ENCODE data around the gene TENM3. TPM values are rescaled to one million over a fixed set of nuclear protein-coding genes. Genes with fewer than 3 reads are reported as not detected.

TENM3 gene
- total RNA-seq, 4 donors from 2014 or later, result 3.4 to 9.8 (median 6.9) TPM

- in situ Hi-C loops (cut with MboI; ENCODE audit: low pct_ligation_motif_present in 1 of 4, low pct_unique_long_range_greater_than_20kb in 1 of 4, low sequenced_read_pairs in 3 of 4), result loop anchor here in 3 of 4 donors (10.0 kb wide), 1 partner anchor 328 kb away; no protein-coding TSS in a partner anchor
- no peak overlapping the region for H3K27ac ChIP-seq
- no peak overlapping the region for H3K4me3 ChIP-seq
- no peaks in the 10 kb centered on the region for H3K9me3 ChIP-seq
- H3K4me1 ChIP-seq, result no peaks in the 10 kb centered on the region
- no peaks in the 10 kb centered on the region for H3K36me3 ChIP-seq
- peaks cover 9% of the 10 kb centered on the region for H3K27me3 ChIP-seq
- no peak for DNase-seq
- intact Hi-C loops (cut with DNase I; ENCODE audit: low total_unique reads), result loop anchor here (1.0 to 10.0 kb wide), 2 partner anchors 46 to 328 kb away; no protein-coding TSS in a partner anchor
- TF ChIP-seq EP300 (IDR thresholded peaks at IDR 0.05; ENCODE audit: low read depth), result no peak
Measured at GRCh38 chr4:182802621-182803020, 559.4 kb downstream of the TENM3 start.

DNA sequence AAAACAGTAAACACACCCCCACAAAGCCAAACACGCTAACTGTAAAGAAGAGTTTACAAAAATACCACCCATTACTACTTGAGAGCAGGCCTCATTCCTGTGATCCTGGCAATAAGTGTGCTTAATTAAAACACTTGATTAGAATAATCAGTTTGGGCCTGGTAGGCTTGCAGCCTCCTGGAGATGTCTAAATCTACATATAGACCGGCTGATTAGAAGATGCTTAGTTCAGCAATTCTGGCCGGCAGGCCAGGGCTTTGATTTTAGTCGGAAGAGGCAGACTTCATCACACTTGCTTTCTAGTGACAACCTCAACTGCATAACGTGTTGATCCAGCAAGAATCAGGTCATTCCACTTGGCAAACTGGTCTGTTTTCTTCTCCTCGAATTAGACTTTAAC is 560.0 kb downstream of the TENM3 start:
- in situ Hi-C loops (cut with MboI; ENCODE audit: low pct_ligation_motif_present in 1 of 4, low pct_unique_long_range_greater_than_20kb in 1 of 4, low sequenced_read_pairs in 3 of 4) (loop anchor here in 3 of 4 donors (10.0 kb wide), 1 partner anchor 328 kb away; no protein-coding TSS in a partner anchor), intact Hi-C loops (cut with DNase I; ENCODE audit: low total_unique reads) (loop anchor here (10.0 kb wide), 1 partner anchor 328 kb away; no protein-coding TSS in a partner anchor)
- Histone ChIP-seq H3K27ac (no peak overlapping the region), H3K9me3 (no peaks in the 10 kb centered on the region), H3K4me1 (no peaks in the 10 kb centered on the region), H3K36me3 (no peaks in the 10 kb centered on the region), H3K27me3 (peaks cover 9% of the 10 kb centered on the region), H3K4me3 (no peak overlapping the region)
- TF ChIP-seq EP300 (IDR thresholded peaks at IDR 0.05; ENCODE audit: low read depth), result no peak
- no peak for TF ChIP-seq POLR2AphosphoS5 (IDR thresholded peaks at IDR 0.05)
- no peak for TF ChIP-seq POLR2A (IDR thresholded peaks at IDR 0.05)
- TF ChIP-seq, protein P1, sequence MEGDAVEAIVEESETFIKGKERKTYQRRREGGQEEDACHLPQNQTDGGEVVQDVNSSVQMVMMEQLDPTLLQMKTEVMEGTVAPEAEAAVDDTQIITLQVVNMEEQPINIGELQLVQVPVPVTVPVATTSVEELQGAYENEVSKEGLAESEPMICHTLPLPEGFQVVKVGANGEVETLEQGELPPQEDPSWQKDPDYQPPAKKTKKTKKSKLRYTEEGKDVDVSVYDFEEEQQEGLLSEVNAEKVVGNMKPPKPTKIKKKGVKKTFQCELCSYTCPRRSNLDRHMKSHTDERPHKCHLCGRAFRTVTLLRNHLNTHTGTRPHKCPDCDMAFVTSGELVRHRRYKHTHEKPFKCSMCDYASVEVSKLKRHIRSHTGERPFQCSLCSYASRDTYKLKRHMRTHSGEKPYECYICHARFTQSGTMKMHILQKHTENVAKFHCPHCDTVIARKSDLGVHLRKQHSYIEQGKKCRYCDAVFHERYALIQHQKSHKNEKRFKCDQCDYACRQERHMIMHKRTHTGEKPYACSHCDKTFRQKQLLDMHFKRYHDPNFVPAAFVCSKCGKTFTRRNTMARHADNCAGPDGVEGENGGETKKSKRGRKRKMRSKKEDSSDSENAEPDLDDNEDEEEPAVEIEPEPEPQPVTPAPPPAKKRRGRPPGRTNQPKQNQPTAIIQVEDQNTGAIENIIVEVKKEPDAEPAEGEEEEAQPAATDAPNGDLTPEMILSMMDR (IDR thresholded peaks at IDR 0.05), result no peak
- no peak for DNase-seq
- 63 to 75% methylated on average over 4 to 6 of the region's 6 CpGs for WGBS, 2 donors (ENCODE audit: low coverage in 1 of 2)

DNA sequence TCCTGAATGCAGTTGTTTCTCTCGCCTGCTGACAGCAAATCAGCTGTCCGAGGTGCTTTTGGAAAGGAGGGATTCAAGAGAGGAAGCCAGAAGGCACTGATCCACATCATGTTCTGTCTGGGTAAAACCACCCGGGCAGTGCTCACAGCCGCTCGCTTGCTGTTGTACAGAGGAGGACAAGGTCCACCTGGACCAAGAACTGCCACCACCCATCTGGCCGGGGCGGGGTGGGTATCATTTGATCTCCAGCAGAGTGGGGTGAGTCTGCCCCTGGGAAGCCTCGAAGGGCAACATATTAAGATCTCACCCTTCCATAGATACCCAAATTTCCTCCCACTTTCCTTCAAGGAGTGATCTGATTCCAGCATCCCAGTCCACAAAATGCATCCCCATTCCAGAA is 560.9 kb downstream of the TENM3 start:
- Histone ChIP-seq H3K36me3 (no peaks in the 10 kb centered on the region), H3K4me1 (no peaks in the 10 kb centered on the region), H3K27me3 (peaks cover 9% of the 10 kb centered on the region), H3K27ac (no peak overlapping the region), H3K4me3 (no peak overlapping the region), H3K9me3 (no peaks in the 10 kb centered on the region)
- TF ChIP-seq POLR2A (IDR thresholded peaks at IDR 0.05) (no peak), EP300 (IDR thresholded peaks at IDR 0.05; ENCODE audit: low read depth) (no peak), POLR2AphosphoS5 (IDR thresholded peaks at IDR 0.05) (no peak)
- TF ChIP-seq, protein P1 (IDR thresholded peaks at IDR 0.05), result no peak
- 59% methylated on average over 8 of the region's 8 CpGs; no CpG with 5 or more reads in 1 of the 2 donors for WGBS, 2 donors (ENCODE audit: low coverage in 1 of 2)
- intact Hi-C loops (cut with DNase I; ENCODE audit: low total_unique reads), result loop anchor here (10.0 kb wide), 1 partner anchor 329 kb away; no protein-coding TSS in a partner anchor
- no peak for DNase-seq
- in situ Hi-C loops (cut with MboI; ENCODE audit: low pct_ligation_motif_present in 1 of 4, low pct_unique_long_range_greater_than_20kb in 1 of 4, low sequenced_read_pairs in 3 of 4), result loop anchor here in 3 of 4 donors (10.0 kb wide), 1 partner anchor 329 kb away; no protein-coding TSS in a partner anchor

DNA sequence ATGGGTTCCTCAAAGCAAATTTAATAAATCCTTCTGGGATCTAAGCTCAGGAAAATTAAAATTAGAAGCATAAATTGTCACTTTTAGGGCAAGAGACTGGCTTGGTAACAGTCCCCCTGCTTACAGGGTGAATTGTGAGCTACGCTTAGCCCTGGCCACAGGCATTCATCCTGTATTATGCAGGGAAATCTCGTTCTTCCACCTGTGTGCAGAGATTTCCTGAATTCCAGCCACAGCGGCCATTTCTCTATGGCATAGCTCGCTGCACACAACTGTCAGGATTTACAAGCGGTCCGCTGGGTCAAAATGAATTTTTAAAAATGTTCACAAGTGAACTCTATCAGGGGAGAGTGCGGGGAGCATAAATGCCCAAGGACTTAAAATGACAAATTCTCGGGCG is 562.1 kb downstream of the TENM3 start:
- Histone ChIP-seq H3K27ac (no peak overlapping the region), H3K36me3 (no peaks in the 10 kb centered on the region), H3K9me3 (no peaks in the 10 kb centered on the region), H3K4me1 (no peaks in the 10 kb centered on the region), H3K27me3 (peaks cover 9% of the 10 kb centered on the region), H3K4me3 (no peak overlapping the region)
- TF ChIP-seq POLR2AphosphoS5 (IDR thresholded peaks at IDR 0.05) (no peak), EP300 (IDR thresholded peaks at IDR 0.05; ENCODE audit: low read depth) (no peak), POLR2A (IDR thresholded peaks at IDR 0.05) (no peak)
- TF ChIP-seq, protein P1 (IDR thresholded peaks at IDR 0.05), result no peak
- intact Hi-C loops (cut with DNase I; ENCODE audit: low total_unique reads) (loop anchor here (10.0 kb wide), 1 partner anchor 331 kb away; no protein-coding TSS in a partner anchor), in situ Hi-C loops (cut with MboI; ENCODE audit: low pct_ligation_motif_present in 1 of 4, low pct_unique_long_range_greater_than_20kb in 1 of 4, low sequenced_read_pairs in 3 of 4) (loop anchor here in 3 of 4 donors (10.0 kb wide), 1 partner anchor 331 kb away; no protein-coding TSS in a partner anchor)
- 84 to 87% methylated on average over 3 to 9 of the region's 9 CpGs for WGBS, 2 donors (ENCODE audit: low coverage in 1 of 2)
- no peak for DNase-seq
